ENCODE results near the gene GRIK4. TPM values are rescaled to one million over a fixed set of nuclear protein-coding genes. Genes with fewer than 3 reads are reported as not detected.
A peak's percentile ranks its signal among the peaks of the same experiment; 100 is the strongest.

The GRIK4 gene
- total RNA-seq, 2 experiments from 2014 or later, result 0.06 TPM; not detected in 1

DNA sequence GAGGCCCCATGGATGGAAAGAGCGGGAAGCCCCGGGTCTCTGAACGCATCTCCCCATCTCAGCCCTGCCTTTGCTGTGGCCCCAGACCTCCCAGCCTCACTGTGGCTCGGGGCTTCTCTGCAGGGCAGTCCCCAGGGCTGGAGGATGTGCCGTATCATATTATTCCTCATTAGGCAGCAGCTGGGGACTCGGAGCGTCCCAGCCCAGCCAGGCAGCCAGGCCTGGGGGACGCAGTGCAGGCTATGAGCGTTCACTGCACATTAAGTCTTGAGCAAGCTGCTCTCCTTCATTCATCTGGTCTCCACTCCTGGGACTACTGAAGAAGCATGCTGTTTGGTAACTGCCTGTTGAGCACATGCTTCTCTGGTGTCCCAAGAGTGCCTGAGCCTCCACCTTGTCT is 285.6 kb downstream of the GRIK4 start:
- no peak overlapping the region for H3K4me2 ChIP-seq (ENCODE audit: low read length)
- ChIA-PET POLR2A (no interaction called here), CTCF (ENCODE audit: unreplicated experiment) (no interaction called here)
- H4K20me1 ChIP-seq (ENCODE audit: insufficient read depth, low read length), result no peaks in the 10 kb centered on the region
- no peaks in the 10 kb centered on the region for H3K4me1 ChIP-seq (ENCODE audit: insufficient read depth, low read length, poor library complexity, severe bottlenecking)
- TF ChIP-seq, protein P1, sequence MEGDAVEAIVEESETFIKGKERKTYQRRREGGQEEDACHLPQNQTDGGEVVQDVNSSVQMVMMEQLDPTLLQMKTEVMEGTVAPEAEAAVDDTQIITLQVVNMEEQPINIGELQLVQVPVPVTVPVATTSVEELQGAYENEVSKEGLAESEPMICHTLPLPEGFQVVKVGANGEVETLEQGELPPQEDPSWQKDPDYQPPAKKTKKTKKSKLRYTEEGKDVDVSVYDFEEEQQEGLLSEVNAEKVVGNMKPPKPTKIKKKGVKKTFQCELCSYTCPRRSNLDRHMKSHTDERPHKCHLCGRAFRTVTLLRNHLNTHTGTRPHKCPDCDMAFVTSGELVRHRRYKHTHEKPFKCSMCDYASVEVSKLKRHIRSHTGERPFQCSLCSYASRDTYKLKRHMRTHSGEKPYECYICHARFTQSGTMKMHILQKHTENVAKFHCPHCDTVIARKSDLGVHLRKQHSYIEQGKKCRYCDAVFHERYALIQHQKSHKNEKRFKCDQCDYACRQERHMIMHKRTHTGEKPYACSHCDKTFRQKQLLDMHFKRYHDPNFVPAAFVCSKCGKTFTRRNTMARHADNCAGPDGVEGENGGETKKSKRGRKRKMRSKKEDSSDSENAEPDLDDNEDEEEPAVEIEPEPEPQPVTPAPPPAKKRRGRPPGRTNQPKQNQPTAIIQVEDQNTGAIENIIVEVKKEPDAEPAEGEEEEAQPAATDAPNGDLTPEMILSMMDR (conservative IDR thresholded peaks at IDR 0.05; ENCODE audit: low read length), result no peak
- TF ChIP-seq EZH2phosphoT487 (IDR thresholded peaks at IDR 0.05; ENCODE audit: borderline replicate concordance, low read depth, low read length), result no peak
- H3K4me3 ChIP-seq (ENCODE audit: low read depth, low read length, poor library complexity, severe bottlenecking), result no peak overlapping the region
- BruUV-seq (replicated peaks), result no TSS peak
- no peak overlapping the region for H2AFZ ChIP-seq (ENCODE audit: low read length)
- H3K9me3 ChIP-seq (ENCODE audit: low read length), result no peaks in the 10 kb centered on the region
- H3K27ac ChIP-seq (ENCODE audit: low read depth, low read length, poor library complexity, severe bottlenecking), result no peak overlapping the region
- H3K36me3 ChIP-seq (ENCODE audit: insufficient read depth, low read length), result no peaks in the 10 kb centered on the region
- H3K79me2 ChIP-seq (ENCODE audit: insufficient read depth, low read depth, low read length), result no peaks in the 10 kb centered on the region
- intact Hi-C loops (cut with micrococcal nuclease; ENCODE audit: unreplicated experiment), result no loop called here
- no peak for DNase-seq (ENCODE audit: low spot score)
- no peaks in the 10 kb centered on the region for H3K9me2 ChIP-seq (ENCODE audit: insufficient read depth, low read length)

DNA sequence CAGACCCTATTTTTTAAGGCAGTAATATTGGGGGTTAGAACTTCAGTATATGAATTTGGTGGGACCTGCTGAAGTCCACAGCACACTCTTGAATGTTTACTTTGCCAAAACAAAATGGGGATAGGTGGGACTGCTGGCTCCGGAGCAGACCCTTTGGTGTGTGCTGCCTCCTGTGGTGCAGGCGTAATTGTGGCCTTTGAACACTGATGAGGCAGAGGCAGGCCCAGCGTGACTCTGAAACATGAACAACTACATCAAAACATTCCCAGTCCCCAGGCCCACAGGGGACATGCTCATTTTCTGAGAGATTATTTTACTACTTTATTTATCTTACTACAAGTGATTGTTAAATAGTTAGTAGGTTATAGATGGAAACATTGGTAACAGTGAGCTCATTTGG is 287.3 kb downstream of the GRIK4 start:
- Histone ChIP-seq H3K27ac (ENCODE audit: low read depth, low read length, poor library complexity, severe bottlenecking) (no peak overlapping the region), H3K9me2 (ENCODE audit: insufficient read depth, low read length) (no peaks in the 10 kb centered on the region), H4K20me1 (ENCODE audit: insufficient read depth, low read length) (no peaks in the 10 kb centered on the region), H2AFZ (ENCODE audit: low read length) (no peak overlapping the region), H3K4me1 (ENCODE audit: insufficient read depth, low read length, poor library complexity, severe bottlenecking) (no peaks in the 10 kb centered on the region), H3K4me2 (ENCODE audit: low read length) (no peak overlapping the region), H3K36me3 (ENCODE audit: insufficient read depth, low read length) (no peaks in the 10 kb centered on the region), H3K79me2 (ENCODE audit: insufficient read depth, low read depth, low read length) (no peaks in the 10 kb centered on the region), H3K9me3 (ENCODE audit: low read length) (no peaks in the 10 kb centered on the region), H3K4me3 (ENCODE audit: low read depth, low read length, poor library complexity, severe bottlenecking) (no peak overlapping the region)
- BruUV-seq (replicated peaks), result no TSS peak
- TF ChIP-seq, protein P1 (conservative IDR thresholded peaks at IDR 0.05; ENCODE audit: low read length), result peak; percentile 45
- no peak for TF ChIP-seq EZH2phosphoT487 (IDR thresholded peaks at IDR 0.05; ENCODE audit: borderline replicate concordance, low read depth, low read length)
- CTCF ChIA-PET (ENCODE audit: unreplicated experiment), result no interaction called here
- intact Hi-C loops (cut with micrococcal nuclease; ENCODE audit: unreplicated experiment), result loop anchor here (1.0 kb wide), 1 partner anchor 133 kb away; no protein-coding TSS in a partner anchor
- POLR2A ChIA-PET, result interaction anchor here (1.0 kb wide), 1 partner anchor 84 kb away, joined by 3 read pairs; no protein-coding TSS in a partner anchor
- peak; percentile 9 for DNase-seq (ENCODE audit: low spot score)

DNA sequence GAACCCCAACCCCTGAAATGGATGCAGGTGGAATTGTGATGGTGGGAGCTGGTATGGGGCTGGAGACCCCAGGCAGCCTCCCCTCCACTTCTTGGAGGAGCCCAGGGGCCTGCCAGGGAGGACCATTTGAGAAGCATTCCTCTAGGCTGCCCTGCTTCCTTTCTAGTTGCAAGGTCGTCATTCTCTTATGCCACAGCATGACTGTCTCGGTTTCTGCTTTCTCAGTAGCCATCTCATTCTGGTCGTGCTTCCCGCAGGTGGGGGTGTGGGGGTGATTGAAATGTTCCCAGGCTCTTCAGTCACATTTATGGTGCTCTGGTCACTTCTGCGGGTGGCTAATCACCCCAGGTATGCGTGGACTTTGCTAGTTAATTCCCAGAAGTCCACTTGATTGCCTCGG is 288.7 kb downstream of the GRIK4 start:
- Histone ChIP-seq H3K9me3 (ENCODE audit: low read length) (no peaks in the 10 kb centered on the region), H4K20me1 (ENCODE audit: insufficient read depth, low read length) (no peaks in the 10 kb centered on the region), H3K4me2 (ENCODE audit: low read length) (no peak overlapping the region), H3K4me1 (ENCODE audit: insufficient read depth, low read length, poor library complexity, severe bottlenecking) (no peaks in the 10 kb centered on the region), H3K4me3 (ENCODE audit: low read depth, low read length, poor library complexity, severe bottlenecking) (no peak overlapping the region), H3K9me2 (ENCODE audit: insufficient read depth, low read length) (no peaks in the 10 kb centered on the region), H3K36me3 (ENCODE audit: insufficient read depth, low read length) (no peaks in the 10 kb centered on the region), H3K79me2 (ENCODE audit: insufficient read depth, low read depth, low read length) (no peaks in the 10 kb centered on the region), H3K27ac (ENCODE audit: low read depth, low read length, poor library complexity, severe bottlenecking) (no peak overlapping the region), H2AFZ (ENCODE audit: low read length) (no peak overlapping the region)
- POLR2A ChIA-PET, result interaction anchor here (1.0 kb wide), 1 partner anchor 86 kb away, joined by 3 read pairs; no protein-coding TSS in a partner anchor
- CTCF ChIA-PET (ENCODE audit: unreplicated experiment), result no interaction called here
- TF ChIP-seq, protein P1 (conservative IDR thresholded peaks at IDR 0.05; ENCODE audit: low read length), result no peak
- no peak for TF ChIP-seq EZH2phosphoT487 (IDR thresholded peaks at IDR 0.05; ENCODE audit: borderline replicate concordance, low read depth, low read length)
- DNase-seq (ENCODE audit: low spot score), result no peak
- no TSS peak for BruUV-seq (replicated peaks)
- intact Hi-C loops (cut with micrococcal nuclease; ENCODE audit: unreplicated experiment), result loop anchor here (10.0 kb wide), 1 partner anchor 125 kb away; no protein-coding TSS in a partner anchor

Data from OCI-LY7 (cell line).